ENCODE measurements around the gene PAF1.

The PAF1 gene

DNA sequence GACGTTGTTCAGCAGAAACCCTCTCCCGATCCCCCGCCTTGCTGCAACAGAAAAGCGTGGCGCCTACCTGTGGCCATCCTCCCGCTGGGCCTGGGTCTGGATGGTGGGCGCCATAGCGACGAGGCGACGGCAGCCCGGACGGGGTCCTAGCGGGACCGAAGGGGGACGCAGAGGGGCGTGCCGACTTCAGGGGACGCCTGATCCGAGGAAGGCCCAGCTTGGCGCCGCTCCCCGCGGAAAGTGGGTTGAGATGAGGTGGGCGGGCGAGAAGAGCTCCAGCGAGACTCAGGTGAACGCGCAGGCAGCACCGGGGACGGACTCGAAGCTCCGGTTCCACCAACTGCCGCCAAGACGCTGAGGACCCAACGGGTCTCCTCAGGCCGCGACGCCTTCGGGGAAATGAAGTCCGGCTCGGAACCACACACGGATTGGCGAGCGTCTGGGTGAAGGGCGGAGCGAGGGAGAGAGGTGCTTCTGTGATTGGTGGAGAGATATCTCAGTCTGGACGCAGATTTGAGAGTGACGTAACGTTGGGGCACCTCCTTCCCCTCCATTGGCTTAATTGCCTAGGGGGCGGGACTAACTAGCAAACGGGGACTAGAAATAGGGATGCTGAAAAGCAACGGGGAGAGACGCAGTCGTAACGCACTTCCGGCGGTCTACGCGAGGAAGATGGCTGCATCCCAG is at the start of gene PAF1, which contains the start of gene MED29:
PAF1 (minus strand) TSS at position 356 of the 687 bp plus-strand sequence; CDS start at position 114, 242 bp downstream.
MED29 (plus strand) TSS at position 628 of the 687 bp plus-strand sequence; CDS start at position 673, 45 bp downstream.
- DNase-seq (ENCODE audit: low spot score) = peak; percentile 99

DNA sequence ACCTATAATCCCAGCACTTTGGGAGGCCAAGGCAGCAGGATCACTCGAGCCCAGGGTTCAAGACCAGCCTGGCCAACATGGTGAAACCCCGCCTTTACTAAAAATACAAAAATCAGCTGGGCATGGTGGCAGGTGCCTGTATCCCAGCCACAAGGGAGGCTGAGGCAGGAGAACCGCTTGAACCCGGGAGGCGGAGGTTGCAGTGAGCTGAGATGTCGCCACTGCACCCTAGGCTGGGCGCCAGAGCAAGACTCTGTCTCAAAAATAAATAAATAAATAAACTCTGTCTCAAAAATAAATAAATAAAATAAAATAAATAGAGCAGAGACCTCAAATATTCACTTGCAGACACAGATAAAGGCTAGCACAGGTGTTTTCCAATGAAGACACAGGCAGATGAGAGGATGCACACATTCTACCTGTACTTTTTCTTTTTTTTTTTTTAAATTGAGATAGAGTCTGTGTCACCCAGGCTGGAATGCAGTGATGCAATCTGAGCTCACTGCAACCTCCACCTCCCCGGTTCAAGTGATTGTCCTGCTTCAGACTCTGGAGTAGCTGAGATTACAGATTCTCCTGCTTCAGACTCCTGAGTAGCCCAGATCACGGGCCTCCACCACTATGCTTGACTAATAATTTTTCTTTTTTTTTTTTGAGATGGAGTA is 47.5 kb upstream of the PAF1 start:
- no peak for DNase-seq (ENCODE audit: low spot score)

DNA sequence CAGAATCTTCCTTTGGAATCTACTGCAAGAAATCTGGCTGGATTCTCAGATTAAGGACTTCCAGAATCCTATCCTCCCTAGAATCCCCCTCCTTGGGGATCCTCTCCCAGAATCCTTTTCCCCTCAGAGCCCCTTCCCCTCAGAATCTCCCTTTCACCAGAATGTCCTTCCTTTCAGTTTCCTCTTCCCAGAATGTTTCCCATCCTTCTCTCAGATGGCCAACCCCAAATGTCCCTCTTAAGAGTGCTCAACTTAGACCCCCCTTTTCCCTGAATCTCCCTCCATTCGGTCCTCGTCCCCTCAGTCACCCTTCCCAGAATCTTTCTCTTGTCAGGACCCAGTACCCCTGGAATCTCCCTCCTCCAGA is 45.4 kb upstream of the PAF1 start:
- no peak for DNase-seq (ENCODE audit: low spot score)

DNA sequence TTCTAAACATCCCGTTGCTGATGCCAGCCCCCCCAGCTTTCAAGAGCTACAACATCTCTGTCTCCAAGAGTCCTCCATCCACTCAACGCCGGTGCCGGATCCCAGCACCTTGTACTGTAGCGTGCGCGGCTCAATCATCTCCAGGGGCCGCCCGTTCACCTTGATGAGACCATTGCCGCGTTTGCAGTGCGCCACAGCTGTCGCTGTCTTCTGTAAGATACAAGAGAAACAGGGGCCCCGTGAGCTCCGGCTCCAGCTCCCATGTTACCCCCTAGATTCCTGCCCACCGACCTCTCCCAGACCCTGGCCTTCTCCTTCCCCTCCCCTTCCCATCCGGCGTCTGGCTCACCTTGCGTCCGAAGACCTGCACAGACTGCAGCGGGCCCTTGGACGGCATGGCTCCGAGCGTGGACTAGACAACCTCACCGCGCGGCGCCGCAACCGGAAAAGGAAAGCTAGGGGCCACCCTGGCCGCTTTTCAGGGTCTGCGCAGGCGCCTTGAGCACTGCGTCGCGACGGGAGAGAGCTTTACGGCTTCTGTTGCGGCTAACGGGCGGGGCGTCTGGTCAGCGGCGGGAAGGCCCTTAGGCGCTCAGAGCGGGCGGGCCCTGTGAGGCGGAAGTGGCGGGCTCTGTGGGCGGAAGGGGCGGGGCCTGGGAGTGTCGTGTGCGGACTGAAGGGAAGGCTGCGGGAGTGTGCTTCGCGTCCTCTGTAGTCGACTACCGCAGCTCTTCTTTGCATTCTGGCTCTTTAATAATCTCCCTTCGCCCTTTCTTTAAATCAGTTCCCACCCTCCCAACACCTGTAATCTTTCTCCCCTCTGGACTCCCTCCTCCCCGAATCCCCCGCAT is 44.8 kb upstream of the PAF1 start, which contains the start of gene RPS16:
RPS16 (minus strand) TSS at position 451 of the 851 bp plus-strand sequence; CDS start at position 397, 54 bp downstream.
- peak; percentile 98 for DNase-seq (ENCODE audit: low spot score)

DNA sequence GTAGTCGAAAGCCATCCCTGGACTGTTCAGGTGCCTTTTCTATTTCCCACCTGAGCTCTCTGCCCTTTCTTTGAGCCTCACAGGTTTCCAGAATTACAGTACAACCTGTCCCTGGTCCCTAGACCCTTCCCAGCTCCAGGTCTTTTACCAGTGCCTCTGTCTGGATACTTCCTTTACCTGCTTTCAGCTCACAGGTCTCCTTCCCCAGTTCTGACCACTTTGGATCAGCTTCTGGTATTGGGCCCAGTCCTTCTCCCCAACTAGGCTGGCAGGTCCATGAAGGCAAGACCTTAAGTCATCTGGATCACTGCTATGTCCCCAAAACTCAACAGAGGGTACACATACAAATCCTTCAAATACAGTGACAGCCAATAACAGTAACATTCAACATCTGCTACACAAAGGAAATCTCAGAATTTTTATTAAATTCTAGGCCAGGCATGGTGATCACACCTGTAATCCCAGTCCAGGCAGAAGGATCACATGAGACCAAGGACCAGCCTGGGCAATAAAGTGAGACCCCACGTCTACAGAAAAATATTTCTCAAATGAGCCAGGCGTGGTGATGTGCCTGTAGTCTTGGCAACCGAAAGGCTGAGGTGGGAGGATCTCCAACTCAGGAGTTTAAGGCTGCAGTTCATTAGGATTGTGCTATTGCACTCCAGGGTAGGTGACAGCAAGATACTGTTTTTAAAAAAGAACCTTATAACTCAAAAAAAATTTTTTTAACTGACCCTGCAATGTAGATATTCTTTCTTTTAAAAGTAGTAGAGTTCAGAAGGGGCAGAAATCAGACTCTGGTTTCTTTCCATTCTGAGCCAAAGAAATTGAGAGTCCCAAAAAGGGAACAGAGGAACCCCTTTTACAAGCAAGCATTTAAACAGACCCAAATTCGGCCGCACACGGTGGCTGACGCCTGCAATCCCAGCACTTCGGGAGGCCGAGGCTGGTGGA is 43.5 kb upstream of the PAF1 start:
- DNase-seq (ENCODE audit: low spot score) = no peak

DNA sequence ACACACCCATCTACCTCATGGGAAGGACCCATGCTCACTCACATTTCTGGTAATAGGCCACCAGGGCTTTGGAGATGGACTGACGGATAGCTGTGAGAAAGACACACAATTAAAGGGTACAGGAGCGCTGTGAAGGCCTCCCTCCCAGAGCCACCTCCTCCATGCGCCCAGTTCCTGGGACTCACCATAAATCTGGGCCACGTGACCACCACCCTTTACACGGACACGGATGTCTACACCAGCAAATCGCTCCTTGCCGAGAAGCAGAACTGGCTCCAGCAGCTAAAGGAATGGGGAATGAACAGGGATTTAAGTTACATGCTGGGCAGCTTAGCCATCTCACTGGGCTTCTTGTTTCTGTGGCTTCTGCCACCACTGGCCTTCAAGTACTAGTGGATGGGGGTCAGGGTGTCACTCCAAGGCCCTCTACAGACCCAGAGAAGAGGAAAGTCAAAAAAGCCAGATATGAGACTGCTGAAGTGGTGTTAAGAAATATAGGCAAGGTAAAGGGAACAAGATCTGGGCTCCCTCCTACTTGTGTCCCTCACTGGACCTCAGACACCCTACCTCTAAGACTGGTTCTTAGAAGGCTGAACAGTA is 42.7 kb upstream of the PAF1 start:
- no peak for DNase-seq (ENCODE audit: low spot score)

DNA sequence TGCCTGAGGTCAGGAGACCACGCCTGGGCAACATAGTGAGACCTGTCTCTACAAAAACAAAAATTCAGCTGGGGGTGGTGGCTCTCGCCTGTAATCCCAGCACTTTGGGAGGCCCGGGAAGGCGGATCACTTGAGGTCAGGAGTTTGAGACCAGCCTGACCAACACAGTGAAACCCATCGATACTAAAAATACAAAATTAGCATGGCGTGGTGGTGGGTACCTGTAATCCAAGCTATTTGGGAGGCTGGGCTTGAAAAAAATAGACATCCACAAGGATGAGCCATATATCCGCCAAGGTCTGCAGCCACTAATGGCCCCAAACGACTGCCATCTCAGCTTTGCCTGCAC is 41.7 kb upstream of the PAF1 start:
- no peak for DNase-seq (ENCODE audit: low spot score)

DNA sequence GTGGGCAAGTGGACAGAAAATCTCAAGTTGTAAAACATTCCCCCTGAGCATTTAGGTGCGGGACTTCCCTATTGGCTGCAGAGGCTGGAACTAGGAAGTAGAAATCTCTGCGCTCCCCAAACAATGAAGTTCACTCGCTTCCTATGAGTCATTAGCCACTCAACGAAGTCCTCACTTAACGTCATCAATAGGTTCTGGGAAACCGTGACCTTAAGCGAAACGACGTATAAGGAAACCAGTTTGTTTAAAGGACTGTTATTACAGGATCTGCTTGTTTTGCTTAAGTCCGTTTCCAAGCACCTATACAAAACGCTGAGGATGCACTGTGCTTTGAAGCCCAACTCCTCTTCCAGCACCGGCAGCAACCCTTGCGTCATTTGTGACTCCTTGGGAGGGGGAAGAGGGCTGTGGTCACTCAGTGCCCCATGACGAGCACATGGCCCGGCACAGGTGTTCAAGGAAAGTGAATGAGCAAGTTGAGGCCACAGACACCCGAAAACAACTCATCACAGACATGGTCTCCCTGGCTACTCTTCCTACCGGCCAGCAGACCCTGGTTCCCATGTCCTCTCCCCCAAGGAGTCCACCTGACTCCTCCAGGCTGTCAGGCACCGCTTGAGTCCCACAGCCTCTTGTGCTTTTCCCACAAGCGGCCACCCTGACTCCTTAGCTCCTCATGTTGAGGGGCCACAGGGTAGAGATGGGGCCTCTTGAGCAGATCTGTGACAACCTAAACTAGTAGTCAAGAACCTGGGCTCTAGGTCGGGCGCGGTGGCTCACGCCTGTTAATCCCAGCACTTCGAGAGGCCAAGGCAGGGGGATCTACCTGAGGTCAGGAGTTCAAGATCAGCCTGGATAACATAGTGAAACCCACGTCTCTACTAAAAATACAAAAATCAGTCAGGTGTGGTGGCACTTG is 40.0 kb upstream of the PAF1 start:
- peak; percentile 67 for DNase-seq (ENCODE audit: low spot score)

DNA sequence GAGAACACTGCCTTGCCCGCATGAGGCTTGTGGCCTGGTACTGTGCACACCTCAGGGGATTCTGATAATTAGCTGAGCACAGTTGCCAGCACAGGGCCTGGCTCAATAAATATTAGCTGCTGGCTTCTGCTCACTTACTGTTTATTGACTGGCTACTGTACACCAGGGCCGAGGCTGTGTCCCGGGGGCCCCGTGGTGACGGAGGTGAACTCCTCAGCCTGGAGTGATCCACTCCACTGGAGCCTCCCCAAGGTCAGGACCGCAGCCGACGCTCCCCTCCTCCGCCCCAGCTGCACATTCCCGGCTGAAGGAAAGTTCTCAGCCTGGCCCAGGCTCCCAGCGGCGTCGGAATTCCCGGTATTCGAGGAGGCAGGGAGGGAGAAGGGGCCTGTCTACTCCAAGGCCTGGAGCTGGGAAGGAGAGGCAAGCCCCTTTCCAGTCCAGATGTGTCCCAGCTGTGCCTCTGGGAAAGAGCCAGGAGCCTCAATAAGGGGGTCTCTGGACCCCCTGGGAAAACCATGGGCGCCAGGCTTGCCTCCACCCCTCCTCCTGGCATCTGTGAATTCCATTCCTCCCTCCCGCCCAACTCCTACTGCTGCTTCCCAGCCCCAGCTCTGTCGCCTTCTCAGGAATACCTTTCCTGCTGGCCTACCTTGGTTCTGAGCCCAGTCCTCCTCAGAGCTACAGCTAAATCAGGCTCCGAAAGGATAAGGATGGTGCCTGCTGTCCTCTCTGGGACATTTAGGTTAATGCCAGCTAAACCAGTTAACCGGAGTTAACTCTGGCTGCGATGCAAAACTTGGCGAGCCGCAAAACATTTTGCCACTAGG is 37.6 kb upstream of the PAF1 start:
- DNase-seq (ENCODE audit: low spot score) = no peak

DNA sequence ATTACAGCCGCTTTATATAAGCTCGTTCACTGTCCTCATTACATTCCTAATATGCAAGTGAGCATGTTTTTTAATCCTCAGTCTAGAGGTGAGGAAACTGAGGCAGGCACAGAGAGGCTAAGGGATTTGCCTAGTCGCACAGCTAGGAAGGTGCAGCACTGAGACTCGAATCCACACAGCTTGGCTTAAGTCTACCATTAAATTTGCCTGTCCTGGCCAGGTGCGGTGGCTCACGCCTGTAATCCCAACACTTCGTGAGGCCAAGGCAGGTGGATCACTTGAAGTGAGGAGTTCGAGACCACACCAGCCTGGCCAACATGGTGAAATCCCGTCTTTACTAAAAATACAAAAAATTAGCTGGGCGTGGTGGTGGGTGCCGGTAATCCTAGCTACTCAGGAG is 36.8 kb upstream of the PAF1 start:
- DNase-seq (ENCODE audit: low spot score) = no peak

DNA sequence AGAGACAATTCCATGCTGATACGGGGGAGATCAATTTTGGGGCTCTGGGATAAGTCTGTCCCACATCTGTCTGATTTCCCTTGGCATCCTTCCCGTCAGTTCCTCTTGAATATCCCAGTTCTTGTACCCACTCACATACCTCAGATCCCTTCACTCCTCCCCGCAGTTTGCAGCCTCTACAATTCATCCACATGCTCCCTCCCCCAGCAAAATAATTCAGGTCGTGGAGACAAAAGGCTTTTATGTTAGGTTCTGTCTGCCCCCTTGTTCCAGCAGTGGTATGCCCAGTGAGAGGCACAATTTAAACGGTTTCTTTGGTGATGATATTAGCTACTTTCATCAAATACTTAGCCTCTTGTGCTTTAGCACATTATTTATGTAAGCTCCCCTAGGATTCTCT is 35.3 kb upstream of the PAF1 start:
- no peak for DNase-seq (ENCODE audit: low spot score)

DNA sequence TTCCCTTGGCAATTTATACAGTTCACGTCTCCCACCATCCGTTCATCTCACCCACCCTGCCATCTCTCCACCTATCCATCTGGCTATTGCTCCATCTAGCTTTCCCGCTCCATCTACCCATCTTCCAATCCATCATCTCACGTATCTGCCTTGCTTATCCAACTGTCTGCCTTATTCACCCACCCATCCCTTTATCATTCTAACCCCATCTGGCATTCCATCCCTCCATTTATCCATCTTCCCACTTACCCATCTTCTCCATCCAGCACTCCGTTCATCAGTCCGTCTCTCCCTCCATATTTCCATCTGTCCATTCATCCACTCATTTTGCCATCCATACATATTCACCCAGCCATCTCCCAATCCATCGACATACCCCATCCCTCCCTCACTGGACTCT is 34.8 kb upstream of the PAF1 start:
- no peak for DNase-seq (ENCODE audit: low spot score)

DNA sequence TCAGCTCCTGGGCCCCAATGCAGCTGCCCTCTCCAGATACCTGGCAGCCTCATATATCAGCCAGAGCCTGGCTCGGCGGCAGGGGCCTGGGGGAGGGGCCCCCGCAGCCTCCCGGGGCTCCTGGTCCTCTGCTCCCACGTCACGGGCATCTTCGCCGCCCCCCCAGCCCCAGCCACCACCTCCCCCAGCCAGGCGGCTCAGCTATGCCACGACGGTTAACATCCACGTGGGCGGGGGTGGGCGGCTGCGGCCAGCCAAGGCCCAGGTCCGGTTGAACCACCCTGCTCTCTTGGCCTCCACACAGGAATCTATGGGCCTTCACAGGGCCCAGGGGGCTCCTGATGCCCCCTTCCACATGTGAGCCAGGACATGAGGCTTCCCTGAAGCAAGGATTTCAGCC is 34.0 kb upstream of the PAF1 start:
- DNase-seq (ENCODE audit: low spot score) = no peak

DNA sequence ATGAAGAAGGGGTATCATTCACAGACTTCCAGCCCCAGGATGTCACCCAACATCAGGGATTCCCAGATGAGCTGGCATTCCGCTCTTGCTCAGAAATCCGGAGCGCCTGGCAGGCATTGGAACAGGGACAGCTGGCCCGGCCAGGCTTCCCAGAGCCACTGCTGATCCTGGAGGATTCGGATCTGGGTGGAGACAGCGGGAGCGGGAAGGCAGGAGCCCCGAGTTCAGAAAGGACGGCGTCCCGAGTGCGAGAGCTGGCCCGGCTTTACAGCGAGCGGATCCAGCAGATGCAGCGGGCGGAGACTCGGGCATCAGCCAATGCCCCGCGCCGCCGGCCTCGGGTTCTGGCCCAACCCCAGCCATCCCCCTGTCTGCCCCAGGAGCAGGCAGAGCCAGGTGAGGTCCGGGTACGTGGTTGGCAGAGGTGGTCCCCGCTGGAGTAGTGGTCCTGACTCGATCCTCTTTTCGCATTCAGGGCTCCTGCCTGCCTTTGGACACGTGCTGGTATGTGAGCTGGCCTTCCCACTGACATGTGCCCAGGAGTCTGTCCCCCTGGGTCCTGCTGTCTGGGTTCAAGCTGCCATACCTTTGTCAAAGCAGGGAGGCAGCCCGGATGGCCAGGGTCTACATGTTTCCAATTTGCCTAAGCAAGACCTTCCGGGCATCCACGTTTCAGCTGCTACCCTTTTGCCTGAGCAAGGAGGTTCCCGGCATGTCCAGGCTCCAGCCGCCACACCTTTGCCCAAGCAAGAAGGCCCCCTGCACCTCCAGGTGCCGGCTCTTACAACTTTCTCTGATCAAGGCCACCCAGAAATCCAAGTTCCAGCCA is 32.6 kb upstream of the PAF1 start:
- DNase-seq (ENCODE audit: low spot score) = no peak

DNA sequence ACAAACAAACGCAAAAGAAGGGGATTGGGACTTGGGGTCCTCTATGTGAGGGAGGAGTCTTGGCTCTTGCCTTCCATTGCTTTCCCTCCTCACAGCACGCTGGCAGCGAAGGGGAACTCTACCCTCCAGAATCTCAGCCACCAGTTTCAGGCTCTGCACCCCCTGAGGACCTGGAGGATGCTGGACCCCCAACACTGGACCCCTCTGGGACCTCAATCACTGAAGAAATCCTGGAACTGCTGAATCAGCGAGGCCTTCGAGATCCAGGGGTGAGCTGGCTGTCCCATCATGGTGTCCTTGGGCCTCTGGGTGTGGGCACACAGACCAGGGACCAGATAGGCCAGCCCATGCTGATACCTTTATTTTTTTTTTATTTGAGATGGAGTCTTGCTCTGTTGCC is 31.1 kb upstream of the PAF1 start:
- DNase-seq (ENCODE audit: low spot score) = no peak

DNA sequence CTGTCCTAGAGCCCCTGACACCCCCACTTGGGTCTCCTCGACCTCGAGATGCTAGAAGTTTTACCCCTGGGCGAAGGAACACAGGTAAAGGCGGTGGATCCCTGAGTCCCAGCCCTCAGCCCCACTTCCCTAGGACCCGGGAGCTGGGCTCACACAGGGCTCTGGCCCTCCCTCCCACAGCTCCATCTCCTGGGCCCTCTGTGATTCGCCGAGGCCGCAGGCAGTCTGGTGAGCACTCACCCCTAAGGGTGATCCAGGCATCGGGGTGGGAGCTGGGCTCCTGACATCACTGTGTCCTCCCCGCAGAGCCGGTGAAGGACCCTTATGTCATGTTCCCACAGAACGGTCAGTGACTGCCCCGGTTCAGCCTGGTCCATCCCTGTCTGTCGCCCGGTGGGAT is 29.9 kb upstream of the PAF1 start:
- no peak for DNase-seq (ENCODE audit: low spot score)

DNA sequence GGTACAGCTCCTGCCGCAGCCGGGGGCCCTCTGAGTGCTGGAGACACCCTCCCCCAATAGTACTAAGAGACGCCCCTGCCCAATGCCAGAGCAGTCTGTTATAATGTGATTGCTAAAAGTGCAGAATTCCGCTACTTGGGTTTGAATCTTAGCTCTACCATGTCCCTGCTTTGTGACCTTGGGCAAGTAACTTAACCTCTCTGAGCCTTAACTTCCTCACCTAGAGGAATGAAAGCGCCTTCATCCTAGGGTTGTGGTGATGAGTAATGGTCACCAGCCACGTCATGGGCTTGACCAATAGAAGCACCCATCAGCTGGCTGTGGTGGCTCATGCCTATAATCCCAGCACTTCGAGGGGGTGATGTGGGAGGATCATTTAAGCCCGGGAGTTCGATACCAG is 28.1 kb upstream of the PAF1 start:
- DNase-seq (ENCODE audit: low spot score) = no peak

DNA sequence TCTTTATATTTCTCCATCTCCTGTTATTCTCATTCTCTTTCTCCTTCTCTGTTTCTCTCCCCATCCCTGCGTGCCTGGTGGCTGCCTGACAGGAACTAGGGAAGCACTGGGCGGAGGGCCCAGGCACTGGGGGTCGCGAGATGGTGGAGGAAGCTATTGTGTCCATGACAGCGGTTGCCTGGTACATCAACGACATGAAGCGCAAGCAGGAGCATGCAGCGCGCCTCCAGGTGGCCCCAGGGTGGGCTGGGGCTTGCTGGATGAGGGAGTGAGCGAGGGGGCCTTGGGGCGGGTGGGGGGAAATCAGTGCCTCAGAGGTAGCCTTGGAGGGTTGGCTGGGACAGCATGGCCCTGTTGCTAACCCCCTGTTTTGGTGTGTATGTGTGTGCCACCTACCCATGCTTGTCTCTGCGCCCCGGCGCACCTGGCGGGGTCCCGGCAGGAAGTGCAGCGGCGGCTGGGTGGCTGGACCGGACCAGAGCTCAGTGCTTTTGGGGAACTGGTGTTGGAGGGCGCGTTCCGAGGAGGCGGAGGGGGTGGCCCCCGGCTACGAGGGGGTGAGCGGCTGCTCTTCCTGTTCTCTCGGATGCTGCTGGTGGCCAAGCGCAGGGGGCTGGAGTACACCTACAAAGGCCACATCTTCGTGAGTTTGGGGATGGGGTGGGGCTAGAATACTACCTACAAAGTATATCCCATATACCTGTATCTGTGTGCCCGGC is 26.7 kb upstream of the PAF1 start:
- no peak for DNase-seq (ENCODE audit: low spot score)
